SK-N-MC (cell line): ENCODE results near the gene ADAMTS12.

Experiments used
- EZH2 ChIP-seq: fragments of 200-600 bp; sonication (generic); IDR thresholded peaks from one replicate; pipeline ENCODE4 v1.6.1; 2017; ENCODE audit warnings: antibody characterized with exemption
- POLR2AphosphoS5 ChIP-seq: IDR thresholded peaks from 2 replicates; pipeline ENCODE4 v1.6.1; 2012; ENCODE audit warnings: mild to moderate bottlenecking, low read depth, low read length, borderline replicate concordance

DNA sequence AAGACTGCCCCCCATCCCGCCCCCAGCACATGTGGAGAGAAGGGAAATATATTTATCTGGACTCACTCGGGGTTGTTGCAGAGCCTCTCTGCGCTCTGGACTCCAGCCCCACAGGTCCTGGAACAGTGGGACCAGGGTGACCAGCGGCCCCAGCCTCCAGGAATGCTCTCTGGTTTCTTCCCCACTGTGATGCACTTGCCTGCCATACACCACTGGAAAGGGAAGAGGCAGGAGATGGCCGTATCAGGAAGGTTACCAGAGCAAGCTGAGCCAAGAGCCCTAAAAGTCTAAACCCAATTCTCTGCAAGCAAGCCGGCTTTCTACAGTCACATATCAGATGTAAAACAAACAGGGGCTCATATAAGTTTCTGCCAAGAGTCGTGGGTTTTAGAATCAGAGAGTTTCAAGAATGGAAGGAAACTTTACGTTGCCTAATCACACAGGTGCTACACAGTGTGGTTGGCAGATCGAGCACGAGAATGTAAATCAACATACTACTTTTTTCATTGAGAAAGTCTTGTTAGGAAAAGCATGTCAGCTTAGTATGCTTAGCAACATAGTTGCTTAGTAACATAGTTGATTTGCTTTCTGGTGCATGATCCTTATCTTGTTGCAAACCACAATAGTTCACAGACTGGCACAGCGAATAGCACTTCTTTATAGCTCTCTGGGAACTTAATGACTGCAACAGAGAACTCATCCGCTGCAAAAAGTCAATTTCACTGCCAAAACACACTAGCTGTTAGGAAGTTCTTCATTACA is 249.9 kb downstream of the ADAMTS12 start:
- no peak for TF ChIP-seq POLR2AphosphoS5
- no peak for TF ChIP-seq EZH2
